GM19467 (cell line): ENCODE data around the gene ENTPD3.

ENCODE experiments used
- ATAC-seq: cut with Tn5 transposase; IDR thresholded peaks from one replicate; pipeline ENCODE4 v1.9.1; 2021; ENCODE audit warnings: mild to moderate bottlenecking, moderate library complexity; ENCODE audit not compliant: unreplicated experiment

The ENTPD3 gene, protein sequence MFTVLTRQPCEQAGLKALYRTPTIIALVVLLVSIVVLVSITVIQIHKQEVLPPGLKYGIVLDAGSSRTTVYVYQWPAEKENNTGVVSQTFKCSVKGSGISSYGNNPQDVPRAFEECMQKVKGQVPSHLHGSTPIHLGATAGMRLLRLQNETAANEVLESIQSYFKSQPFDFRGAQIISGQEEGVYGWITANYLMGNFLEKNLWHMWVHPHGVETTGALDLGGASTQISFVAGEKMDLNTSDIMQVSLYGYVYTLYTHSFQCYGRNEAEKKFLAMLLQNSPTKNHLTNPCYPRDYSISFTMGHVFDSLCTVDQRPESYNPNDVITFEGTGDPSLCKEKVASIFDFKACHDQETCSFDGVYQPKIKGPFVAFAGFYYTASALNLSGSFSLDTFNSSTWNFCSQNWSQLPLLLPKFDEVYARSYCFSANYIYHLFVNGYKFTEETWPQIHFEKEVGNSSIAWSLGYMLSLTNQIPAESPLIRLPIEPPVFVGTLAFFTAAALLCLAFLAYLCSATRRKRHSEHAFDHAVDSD

DNA sequence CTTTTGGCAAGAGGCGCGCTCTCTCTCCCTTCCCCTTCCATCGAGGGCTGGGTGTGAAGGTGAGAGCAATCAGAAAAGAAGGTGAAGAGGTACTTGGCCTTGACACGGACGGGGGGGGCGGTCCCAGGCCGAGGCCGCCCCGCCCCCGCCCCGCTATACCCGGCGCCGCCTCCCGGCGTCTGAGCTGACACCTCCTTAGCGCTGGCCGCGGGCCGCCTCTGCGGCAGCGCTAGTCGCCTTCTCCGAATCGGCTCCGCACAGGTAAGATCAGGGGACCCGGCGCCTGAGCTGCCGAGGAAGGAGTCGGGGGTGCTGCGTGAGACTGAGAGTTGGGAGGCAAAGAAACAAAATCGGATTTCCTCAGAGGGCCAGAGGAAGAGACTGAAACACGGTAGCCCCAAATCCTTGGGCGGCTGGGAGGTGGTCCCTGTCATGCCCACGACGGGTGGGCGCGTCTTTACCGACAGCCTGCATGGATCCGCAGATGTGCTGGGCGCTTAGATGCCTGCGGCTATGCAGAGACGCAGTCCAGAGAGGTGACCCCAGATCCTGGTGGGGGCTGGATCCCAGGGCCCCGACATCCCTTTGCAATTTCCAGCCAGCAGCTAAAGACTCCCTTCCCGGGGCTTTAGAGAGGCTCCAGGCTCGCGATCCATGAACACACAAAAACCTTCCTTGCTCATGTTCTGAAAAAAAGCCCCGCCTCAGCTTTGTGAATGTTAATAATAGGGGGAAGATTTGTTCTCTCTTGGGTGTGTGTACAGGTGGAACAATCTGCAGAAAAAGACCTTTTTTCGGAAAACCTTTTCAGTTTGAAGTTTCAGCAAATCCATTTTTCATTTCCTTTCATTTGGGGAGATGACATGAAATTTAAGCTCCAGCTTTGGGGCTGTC lies at the start of gene ENTPD3:
TSS of gene ENTPD3 (plus strand) at position 184 of the 894 bp plus-strand sequence. CDS start 874 bp downstream, outside the sequence.
- no peak for ATAC-seq

GRCh38 chr3:40339871-40340270 lies 47.1 kb upstream of the ENTPD3 start:
- ATAC-seq = no peak

DNA sequence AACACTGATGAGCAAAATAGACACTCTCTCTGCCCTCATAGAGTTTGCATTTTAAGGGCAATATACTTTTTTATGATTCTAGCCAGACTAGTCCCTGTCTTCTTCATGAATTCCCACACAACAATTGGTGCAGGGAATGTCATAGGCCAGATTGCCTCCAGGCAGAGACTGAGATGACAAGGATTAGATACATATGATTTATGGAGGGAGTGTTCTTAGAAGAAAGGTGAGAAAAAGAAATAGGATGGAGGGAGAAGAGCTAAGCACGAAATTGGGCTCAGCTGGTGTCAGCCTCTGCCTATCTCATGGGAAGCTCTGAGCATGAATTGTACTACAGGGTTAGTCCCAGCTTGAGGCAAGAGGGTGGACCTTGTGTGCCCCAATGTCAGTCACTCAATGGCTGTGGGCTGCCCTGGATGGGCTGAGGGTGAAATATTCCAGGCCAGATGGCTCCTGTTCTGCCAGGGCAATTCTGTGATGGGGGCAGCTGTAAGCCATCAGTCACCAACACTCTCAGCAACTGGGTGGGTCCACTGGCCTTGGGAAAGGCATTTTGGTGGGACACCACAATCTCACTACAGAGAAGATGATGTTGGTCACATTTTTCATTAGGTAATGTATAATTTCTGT lies 46.3 kb upstream of the ENTPD3 start:
- ATAC-seq = no peak

DNA sequence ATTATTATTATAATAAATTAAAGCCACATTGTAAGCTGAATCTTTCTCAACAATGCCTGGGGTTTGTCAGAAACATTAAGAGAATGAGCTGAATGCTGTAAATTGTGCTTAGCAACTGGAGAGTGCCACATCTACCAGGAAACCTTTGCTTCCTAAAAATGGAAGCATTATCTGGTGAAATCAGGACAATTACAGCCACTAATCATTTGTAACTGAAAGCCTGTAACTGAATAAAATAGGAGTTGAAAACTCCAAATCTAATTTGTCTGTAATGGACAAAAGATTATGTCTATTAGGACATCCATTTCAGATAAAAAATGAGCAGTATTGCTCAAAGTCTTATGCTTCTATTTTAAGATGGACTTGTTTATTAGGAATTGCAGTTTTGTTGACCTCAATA lies 45.3 kb upstream of the ENTPD3 start:
- ATAC-seq = no peak

DNA sequence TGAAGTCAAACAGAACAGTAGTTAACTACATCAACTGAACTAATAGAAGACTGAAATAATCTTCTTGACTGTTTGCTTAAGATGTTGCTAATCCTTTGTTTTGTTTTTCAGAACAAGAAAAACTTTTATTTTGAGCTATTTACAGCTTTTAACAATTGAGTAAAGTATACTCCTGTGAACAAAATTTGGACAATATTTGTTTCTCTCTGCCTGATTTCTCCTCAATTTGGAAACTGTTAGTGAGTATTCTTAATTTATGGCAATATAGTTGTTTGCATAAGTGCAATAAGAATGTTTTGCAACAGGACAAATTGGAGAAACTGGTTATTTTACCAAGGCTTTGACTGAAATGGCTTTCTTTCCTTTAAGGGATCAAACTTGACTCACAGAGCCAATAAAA lies 36.5 kb upstream of the ENTPD3 start:
- no peak for ATAC-seq

GRCh38 chr3:40355410-40355809 lies 31.6 kb upstream of the ENTPD3 start:
- ATAC-seq = no peak

DNA sequence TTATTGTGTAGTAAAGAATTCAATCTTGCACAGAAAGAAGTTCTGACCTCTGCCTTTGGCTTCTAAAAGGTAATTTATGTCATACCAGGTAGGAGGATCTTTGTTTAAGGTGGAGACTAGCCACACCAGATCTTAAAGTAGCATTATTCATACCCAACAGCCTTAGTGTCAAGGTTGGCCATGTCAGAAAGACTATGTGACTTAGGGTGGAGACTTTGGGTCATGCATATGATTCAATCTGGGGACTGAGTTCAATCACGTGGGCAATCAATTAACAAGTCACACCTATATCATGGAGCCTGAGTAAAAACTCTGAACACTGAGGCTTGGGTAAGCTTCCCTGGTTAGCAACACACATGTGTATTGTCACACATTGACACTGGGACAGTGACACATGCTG lies 28.5 kb upstream of the ENTPD3 start:
- ATAC-seq = no peak

DNA sequence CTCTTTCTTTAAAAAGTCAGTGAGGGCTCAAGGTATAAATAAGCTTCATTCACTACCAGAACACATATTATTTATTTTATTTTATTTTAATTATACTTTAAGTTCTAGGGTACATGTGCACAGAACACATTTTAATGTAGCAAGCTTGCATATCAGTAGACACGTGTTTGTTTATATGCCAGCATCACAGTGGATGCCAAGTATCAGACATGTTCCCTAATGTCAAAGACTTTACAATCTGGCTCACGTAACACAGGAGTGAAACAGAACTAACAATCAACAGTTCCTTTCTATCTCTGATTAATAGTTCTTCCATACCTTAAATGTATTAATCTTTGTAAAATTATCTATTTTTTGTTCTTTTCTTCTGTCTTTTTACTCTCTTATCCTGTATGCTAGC lies 23.3 kb upstream of the ENTPD3 start:
- no peak for ATAC-seq

- ATAC-seq = no peak
These were observed 20.5 kb upstream of the ENTPD3 start for GRCh38 chr3:40366203-40367162.

- no peak for ATAC-seq
These were observed 17.3 kb upstream of the ENTPD3 start for GRCh38 chr3:40369716-40370115.

DNA sequence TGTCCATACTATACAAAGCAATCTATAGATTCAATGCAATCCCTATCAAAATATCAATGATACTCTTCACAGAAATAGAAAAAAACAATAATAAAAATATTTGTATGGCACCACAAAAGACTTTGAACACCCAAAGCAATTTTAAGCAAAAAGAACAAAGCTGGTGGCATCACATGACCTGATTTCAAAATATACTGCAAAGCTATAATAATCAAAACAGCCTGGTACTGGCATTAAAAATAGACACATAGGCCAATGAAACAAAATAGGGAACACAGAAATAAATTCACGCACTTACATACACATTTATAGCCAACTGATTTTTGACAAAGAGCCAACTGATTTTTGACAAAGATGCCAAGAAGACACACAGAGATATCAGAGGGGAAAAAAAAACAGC lies 9.2 kb upstream of the ENTPD3 start:
- ATAC-seq = no peak

DNA sequence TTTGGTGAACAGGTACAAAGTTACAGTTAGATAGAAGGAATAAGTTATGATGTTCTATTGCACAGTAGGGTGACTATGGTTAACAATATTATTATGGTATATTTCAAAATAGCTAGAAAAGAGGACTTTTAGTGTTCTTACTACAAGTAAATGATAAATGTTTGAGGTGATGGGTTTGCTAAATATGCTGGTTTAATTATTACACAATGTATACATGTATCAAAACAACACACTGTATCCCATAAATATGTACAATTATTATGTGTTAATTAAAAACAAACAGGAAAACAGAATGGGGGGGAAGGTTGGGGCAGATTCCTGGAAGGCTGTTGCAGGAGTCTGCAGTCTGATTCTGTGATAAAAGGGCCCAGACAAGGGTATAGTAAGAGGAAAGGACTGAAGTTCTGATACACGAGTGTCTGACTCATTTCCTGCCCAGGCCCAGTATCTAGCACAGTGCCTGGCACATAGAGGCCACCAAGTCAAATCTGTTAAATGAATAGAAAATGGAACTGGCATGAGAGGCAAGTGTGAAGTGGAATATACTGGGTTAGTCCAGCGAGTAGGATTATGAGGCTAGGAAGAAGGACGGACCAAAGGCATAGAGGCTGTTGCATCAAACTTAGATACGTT lies 7.2 kb upstream of the ENTPD3 start:
- ATAC-seq = no peak

GRCh38 chr3:40381904-40382616 lies 4.9 kb upstream of the ENTPD3 start:
- ATAC-seq = no peak

DNA sequence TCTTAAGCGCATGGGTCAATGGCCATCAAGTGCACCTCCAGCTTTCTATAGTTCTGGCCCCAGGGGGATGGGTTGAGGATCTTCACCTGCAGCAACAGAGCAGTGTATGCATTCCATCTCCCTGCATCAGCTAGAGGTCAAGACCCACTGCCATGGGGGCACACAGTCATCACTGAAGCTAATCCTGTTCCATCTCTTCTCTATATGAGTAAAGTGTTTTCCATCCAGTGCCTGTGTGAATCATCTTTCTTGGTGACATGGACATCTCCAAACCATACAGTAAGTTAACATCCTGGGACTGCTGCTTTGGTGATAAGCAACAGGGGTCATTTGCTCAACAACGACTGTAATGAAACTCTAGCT lies 4.4 kb upstream of the ENTPD3 start:
- ATAC-seq = no peak

DNA sequence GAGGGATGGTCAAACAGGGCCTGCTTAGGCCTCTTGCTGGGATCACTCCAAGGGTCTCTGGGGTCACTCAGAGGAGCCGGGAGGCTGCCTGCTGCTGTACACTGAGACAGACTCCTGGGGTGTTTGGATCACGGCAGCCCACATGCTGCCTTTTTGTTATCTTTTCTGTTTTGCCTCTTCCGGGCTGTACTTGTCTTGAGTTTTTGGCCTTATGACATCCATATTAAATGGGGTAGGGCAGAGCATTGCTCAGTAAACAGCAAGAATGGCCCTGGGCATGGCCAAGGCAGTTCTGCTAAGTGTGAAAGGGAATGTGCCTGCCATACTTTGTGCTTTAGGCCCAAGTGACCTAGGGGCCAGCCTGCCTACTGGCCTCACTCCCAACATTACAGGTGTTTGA lies 771 bp upstream of the ENTPD3 start:
- no peak for ATAC-seq

DNA sequence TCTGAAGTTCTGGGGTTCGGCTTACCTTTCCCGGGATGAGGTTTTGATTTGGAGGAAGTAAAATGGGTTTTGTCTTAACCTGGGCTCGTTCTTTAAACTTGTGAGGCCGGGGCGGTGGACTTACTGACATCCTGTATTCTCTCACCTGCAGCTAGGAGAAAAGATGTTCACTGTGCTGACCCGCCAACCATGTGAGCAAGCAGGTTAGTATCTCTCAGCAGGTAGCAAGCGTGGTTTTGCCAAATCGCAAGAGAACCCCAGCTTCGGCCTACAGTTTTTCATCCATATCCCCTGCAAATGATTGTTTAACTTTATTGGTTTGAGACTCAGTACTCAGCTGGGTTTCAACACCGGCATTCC lies 891 bp downstream of the ENTPD3 start:
- ATAC-seq = no peak

DNA sequence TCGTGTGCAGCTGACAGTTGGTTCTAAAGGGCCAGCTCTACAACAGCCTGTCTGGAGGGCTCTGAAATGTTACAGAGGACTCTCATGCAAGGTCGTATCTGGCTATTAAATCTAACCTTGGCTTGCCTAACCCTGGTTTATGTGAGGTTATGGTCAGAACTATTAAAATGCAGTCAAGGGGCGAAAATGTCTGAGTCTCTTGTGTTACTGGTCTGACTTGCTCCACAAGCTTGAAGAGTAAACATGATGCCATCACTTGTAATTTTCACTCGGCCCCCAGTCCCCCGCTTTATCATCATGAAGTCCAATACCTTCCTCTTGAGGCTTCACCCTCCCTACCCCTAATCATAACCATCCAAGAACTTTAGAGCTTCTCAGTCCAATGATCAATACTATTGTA lies 9.4 kb downstream of the ENTPD3 start:
- ATAC-seq = no peak

GRCh38 chr3:40397129-40397528 lies 10.1 kb downstream of the ENTPD3 start:
- no peak for ATAC-seq

GRCh38 chr3:40397912-40398311 lies 10.9 kb downstream of the ENTPD3 start:
- ATAC-seq = no peak
